ENCODE data around the gene RIPK4.

The RIPK4 gene

GRCh38 chr21:41768437-41769042 is 1.7 kb upstream of the RIPK4 start:
- DNase-seq: peak in 1 of 2 donors; percentile 7

- DNase-seq: no peak
These were observed 969 bp upstream of the RIPK4 start for GRCh38 chr21:41767606-41768436.

- no peak for DNase-seq
These were observed 624 bp downstream of the RIPK4 start for GRCh38 chr21:41765973-41766882.

GRCh38 chr21:41765420-41765821 is 1.4 kb downstream of the RIPK4 start:
- no peak for DNase-seq

- DNase-seq: no peak
These were observed 2.1 kb downstream of the RIPK4 start for GRCh38 chr21:41764558-41765419.

GRCh38 chr21:41763996-41764395 is 2.9 kb downstream of the RIPK4 start:
- DNase-seq: no peak

- DNase-seq: no peak
These were observed 3.4 kb downstream of the RIPK4 start for GRCh38 chr21:41763398-41763931.

GRCh38 chr21:41762753-41763152 is 4.1 kb downstream of the RIPK4 start:
- no peak for DNase-seq

GRCh38 chr21:41761934-41762635 is 4.8 kb downstream of the RIPK4 start:
- DNase-seq: peak; percentile 87 to 88

GRCh38 chr21:41761211-41761933 is 5.5 kb downstream of the RIPK4 start:
- peak; percentile 94 to 97 for DNase-seq

GRCh38 chr21:41760411-41760810 is 6.4 kb downstream of the RIPK4 start:
- no peak for DNase-seq

GRCh38 chr21:41759926-41760325 is 6.9 kb downstream of the RIPK4 start:
- no peak for DNase-seq

- no peak for DNase-seq
These were observed 7.5 kb downstream of the RIPK4 start for GRCh38 chr21:41759214-41759840.

GRCh38 chr21:41758550-41758949 is 8.3 kb downstream of the RIPK4 start:
- DNase-seq: no peak

GRCh38 chr21:41755934-41756773 is 10.7 kb downstream of the RIPK4 start:
- DNase-seq: no peak

GRCh38 chr21:41755258-41755933 is 11.5 kb downstream of the RIPK4 start:
- DNase-seq: no peak

GRCh38 chr21:41754479-41754891 is 12.4 kb downstream of the RIPK4 start:
- DNase-seq: no peak

All from inflammatory macrophage (primary cell).